Measurements from ENCODE around the gene IGFL1. TPM values are rescaled to one million over a fixed set of nuclear protein-coding genes. Genes with fewer than 3 reads are reported as not detected.
"Not testable (repeated sequence)": the region's sequence is repeated elsewhere in the genome, so short reads cannot be mapped to it uniquely, and the experiment has no call there.

Gene IGFL1
- total RNA-seq, 1 experiment from 2014 or later, result not detected

DNA sequence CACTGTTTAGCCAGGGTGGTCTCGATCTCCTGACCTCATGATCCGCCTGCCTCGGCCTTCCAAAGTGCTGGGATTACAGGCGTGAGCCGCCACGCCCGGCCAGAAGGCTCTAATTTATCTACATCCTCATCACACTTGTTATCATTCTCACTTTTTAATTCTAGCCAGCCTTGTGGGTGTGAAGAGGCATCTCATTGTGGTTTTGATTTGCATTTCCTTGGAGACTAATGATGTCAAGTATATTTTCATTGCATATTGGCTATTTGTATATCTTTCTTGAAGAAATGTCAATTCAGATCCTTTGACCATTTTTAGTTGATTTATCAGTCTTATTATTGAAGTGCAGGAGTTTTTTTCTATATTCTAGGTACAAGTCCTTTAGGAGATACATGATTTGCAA lies 39.6 kb downstream of the IGFL1 start:
- no TSS peak for BruUV-seq (replicated peaks)
- ChIA-PET CTCF (no interaction called here), POLR2A (ENCODE audit: low non-redundant PET) (interaction anchor here (0.6 kb wide), 1 partner anchor 81 kb away, joined by 3 read pairs; no protein-coding TSS in a partner anchor)
- H3K4me3 ChIP-seq (ENCODE audit: low read depth, low read length, poor library complexity, severe bottlenecking), result no peak overlapping the region
- H3K27ac ChIP-seq (ENCODE audit: low read depth, low read length, poor library complexity, severe bottlenecking), result no peak overlapping the region
- H3K36me3 ChIP-seq (ENCODE audit: insufficient read depth, low read length, poor library complexity, severe bottlenecking), result no peaks in the 10 kb centered on the region
- TF ChIP-seq, protein P1, sequence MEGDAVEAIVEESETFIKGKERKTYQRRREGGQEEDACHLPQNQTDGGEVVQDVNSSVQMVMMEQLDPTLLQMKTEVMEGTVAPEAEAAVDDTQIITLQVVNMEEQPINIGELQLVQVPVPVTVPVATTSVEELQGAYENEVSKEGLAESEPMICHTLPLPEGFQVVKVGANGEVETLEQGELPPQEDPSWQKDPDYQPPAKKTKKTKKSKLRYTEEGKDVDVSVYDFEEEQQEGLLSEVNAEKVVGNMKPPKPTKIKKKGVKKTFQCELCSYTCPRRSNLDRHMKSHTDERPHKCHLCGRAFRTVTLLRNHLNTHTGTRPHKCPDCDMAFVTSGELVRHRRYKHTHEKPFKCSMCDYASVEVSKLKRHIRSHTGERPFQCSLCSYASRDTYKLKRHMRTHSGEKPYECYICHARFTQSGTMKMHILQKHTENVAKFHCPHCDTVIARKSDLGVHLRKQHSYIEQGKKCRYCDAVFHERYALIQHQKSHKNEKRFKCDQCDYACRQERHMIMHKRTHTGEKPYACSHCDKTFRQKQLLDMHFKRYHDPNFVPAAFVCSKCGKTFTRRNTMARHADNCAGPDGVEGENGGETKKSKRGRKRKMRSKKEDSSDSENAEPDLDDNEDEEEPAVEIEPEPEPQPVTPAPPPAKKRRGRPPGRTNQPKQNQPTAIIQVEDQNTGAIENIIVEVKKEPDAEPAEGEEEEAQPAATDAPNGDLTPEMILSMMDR (conservative IDR thresholded peaks at IDR 0.05; ENCODE audit: low read depth, low read length), result no peak
- no peak for TF ChIP-seq EZH2 (IDR thresholded peaks at IDR 0.05; ENCODE audit: borderline replicate concordance, low read depth, low read length, poor library complexity, severe bottlenecking)
- no peak for DNase-seq (ENCODE audit: low spot score)
- no peaks in the 10 kb centered on the region for H3K9me3 ChIP-seq (ENCODE audit: low read depth, low read length, poor library complexity, severe bottlenecking)
- intact Hi-C loops (cut with micrococcal nuclease; ENCODE audit: unreplicated experiment), result no loop called here
- no peaks in the 10 kb centered on the region for H3K27me3 ChIP-seq (replicated peaks; ENCODE audit: insufficient read depth, low read depth, low read length, poor library complexity)
- H3K4me1 ChIP-seq (ENCODE audit: insufficient read depth, low read length, poor library complexity, severe bottlenecking), result no peaks in the 10 kb centered on the region

DNA sequence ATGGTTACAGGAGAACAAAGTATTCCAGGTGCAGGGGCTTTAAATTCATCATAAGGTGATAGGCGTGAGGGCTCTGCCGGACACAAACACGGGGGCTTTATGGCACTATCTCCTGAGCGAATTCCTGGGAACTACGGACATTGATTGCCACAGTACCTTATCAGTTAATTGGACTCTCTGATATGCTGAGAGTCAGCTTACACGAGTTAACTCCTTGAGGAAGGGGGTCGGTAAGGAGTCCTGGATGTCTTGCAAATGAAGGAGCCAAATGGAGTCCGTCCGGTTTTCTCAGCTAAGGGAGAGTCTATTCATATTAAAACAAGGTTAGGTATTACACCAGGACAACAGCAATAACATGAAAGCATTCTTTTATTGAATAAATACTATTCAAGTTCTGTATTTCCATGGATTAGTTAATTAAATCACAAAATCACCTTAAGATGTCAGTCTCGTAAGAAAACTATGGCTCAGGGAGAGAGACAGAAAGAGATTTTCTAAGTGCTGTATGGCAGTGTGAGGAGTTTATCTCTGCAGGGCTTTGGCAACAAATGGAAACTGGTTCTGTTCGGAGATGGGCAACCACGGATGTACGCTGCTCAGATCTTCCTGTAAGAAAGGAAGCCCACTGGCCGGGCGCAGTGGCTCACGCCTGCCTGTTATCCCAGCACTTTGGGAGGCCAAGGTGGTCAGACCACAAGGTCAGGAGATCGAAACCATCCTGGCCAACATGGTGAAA lies 41.1 kb downstream of the IGFL1 start:
- POLR2A ChIA-PET (ENCODE audit: low non-redundant PET), result no interaction called here
- DNase-seq (ENCODE audit: low spot score), result no peak
- intact Hi-C loops (cut with micrococcal nuclease; ENCODE audit: unreplicated experiment), result no loop called here
- no peak overlapping the region for H3K4me3 ChIP-seq (ENCODE audit: low read depth, low read length, poor library complexity, severe bottlenecking)
- TF ChIP-seq, protein P1 (conservative IDR thresholded peaks at IDR 0.05; ENCODE audit: low read depth, low read length), result no peak
- no peak for TF ChIP-seq EZH2 (IDR thresholded peaks at IDR 0.05; ENCODE audit: borderline replicate concordance, low read depth, low read length, poor library complexity, severe bottlenecking)
- no peaks in the 10 kb centered on the region for H3K4me1 ChIP-seq (ENCODE audit: insufficient read depth, low read length, poor library complexity, severe bottlenecking)
- no TSS peak for BruUV-seq (replicated peaks)
- no peaks in the 10 kb centered on the region for H3K9me3 ChIP-seq (ENCODE audit: low read depth, low read length, poor library complexity, severe bottlenecking)
- H3K36me3 ChIP-seq (ENCODE audit: insufficient read depth, low read length, poor library complexity, severe bottlenecking), result no peaks in the 10 kb centered on the region
- CTCF ChIA-PET, result interaction anchor here (0.6 kb wide), 1 partner anchor 231 kb away, joined by 3 read pairs; no protein-coding TSS in a partner anchor
- no peaks in the 10 kb centered on the region for H3K27me3 ChIP-seq (replicated peaks; ENCODE audit: insufficient read depth, low read depth, low read length, poor library complexity)
- no peak overlapping the region for H3K27ac ChIP-seq (ENCODE audit: low read depth, low read length, poor library complexity, severe bottlenecking)

DNA sequence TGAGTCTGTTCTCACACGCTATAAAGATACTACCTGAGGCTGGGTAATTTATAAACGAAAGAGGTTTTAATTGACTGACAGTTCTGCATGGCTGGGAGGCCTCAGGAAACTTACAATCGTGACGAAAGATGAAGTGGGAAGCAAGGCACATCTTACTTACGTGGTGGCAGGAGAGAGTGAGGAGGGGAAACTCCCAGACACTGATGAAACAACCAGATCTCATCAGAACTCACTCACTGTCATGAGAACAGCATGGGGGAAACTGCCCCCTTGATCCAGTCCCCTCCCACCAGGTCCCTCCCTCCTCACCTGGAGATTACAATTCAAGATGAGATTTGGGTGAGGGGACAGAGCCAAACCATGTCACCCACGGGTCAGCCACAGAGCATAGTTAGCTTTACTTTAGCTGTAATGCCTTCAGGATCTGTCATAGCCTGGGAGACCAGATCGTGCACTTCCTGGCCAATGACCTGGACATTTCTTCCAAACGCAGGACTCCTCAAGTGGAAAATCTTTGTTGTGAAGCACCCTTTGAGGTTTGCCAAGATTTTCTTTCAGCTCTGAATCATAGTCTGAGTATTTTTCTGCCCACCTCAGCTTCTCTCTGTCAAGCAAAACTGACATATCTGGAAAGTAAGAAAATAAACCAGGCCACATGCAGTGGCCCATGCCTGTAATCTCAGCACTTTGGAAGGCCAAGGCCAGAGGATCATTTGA lies 42.1 kb downstream of the IGFL1 start:
- ChIA-PET CTCF (no interaction called here), POLR2A (ENCODE audit: low non-redundant PET) (interaction anchor here (0.6 kb wide), 1 partner anchor 212 kb away, joined by 10 read pairs; no protein-coding TSS in a partner anchor)
- no peaks in the 10 kb centered on the region for H3K4me1 ChIP-seq (ENCODE audit: insufficient read depth, low read length, poor library complexity, severe bottlenecking)

DNA sequence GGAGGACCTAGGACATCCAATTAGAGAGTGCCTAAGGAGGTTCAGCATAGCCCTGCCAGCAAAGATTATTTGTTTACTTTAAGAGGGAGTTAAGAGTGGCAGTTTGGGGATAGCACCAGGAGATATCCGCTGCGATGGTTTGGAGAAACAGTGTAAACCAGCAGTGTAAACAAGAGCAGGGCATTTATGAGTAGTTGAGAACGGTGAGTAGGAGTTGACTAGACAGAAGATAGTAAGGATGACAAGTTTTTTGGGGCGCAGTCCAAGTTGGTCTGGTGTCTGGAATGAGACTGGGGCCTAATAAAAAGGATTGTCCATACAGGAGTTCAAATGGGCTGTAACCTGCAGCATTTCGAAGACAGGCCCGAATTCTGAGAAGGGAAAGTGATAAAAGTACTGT lies 44.4 kb downstream of the IGFL1 start:
- POLR2A ChIA-PET (ENCODE audit: low non-redundant PET); intact Hi-C loops (cut with micrococcal nuclease; ENCODE audit: unreplicated experiment); H3K4me3 ChIP-seq (ENCODE audit: low read depth, low read length, poor library complexity, severe bottlenecking); BruUV-seq (replicated peaks); DNase-seq (ENCODE audit: low spot score); H3K4me1 ChIP-seq (ENCODE audit: insufficient read depth, low read length, poor library complexity, severe bottlenecking); H3K9me3 ChIP-seq (ENCODE audit: low read depth, low read length, poor library complexity, severe bottlenecking); H3K36me3 ChIP-seq (ENCODE audit: insufficient read depth, low read length, poor library complexity, severe bottlenecking); H3K27me3 ChIP-seq (replicated peaks; ENCODE audit: insufficient read depth, low read depth, low read length, poor library complexity); H3K27ac ChIP-seq (ENCODE audit: low read depth, low read length, poor library complexity, severe bottlenecking); CTCF ChIA-PET: not testable (repeated sequence)

More for the DNA sequence above, 42.1 kb downstream of the IGFL1 start:
- DNase-seq (ENCODE audit: low spot score), result no peak
- H3K9me3 ChIP-seq (ENCODE audit: low read depth, low read length, poor library complexity, severe bottlenecking), result no peaks in the 10 kb centered on the region
- intact Hi-C loops (cut with micrococcal nuclease; ENCODE audit: unreplicated experiment), result no loop called here
- no peaks in the 10 kb centered on the region for H3K27me3 ChIP-seq (replicated peaks; ENCODE audit: insufficient read depth, low read depth, low read length, poor library complexity)
- no peaks in the 10 kb centered on the region for H3K36me3 ChIP-seq (ENCODE audit: insufficient read depth, low read length, poor library complexity, severe bottlenecking)
- H3K4me3 ChIP-seq (ENCODE audit: low read depth, low read length, poor library complexity, severe bottlenecking), result no peak overlapping the region
- H3K27ac ChIP-seq (ENCODE audit: low read depth, low read length, poor library complexity, severe bottlenecking), result no peak overlapping the region
- no peak for TF ChIP-seq EZH2 (IDR thresholded peaks at IDR 0.05; ENCODE audit: borderline replicate concordance, low read depth, low read length, poor library complexity, severe bottlenecking)
- TF ChIP-seq, protein P1 (conservative IDR thresholded peaks at IDR 0.05; ENCODE audit: low read depth, low read length), result no peak
- no TSS peak for BruUV-seq (replicated peaks)
